GM18867 (cell line): ENCODE measurements around the gene ALKBH7.
A peak's percentile ranks its signal among the peaks of the same experiment; 100 is the strongest.

Experiments
- ATAC-seq: cut with Tn5 transposase; IDR thresholded peaks from one replicate; pipeline ENCODE4 v1.9.1; 2021; ENCODE audit warnings: mild to moderate bottlenecking, moderate library complexity; ENCODE audit not compliant: unreplicated experiment

The ALKBH7 gene

DNA sequence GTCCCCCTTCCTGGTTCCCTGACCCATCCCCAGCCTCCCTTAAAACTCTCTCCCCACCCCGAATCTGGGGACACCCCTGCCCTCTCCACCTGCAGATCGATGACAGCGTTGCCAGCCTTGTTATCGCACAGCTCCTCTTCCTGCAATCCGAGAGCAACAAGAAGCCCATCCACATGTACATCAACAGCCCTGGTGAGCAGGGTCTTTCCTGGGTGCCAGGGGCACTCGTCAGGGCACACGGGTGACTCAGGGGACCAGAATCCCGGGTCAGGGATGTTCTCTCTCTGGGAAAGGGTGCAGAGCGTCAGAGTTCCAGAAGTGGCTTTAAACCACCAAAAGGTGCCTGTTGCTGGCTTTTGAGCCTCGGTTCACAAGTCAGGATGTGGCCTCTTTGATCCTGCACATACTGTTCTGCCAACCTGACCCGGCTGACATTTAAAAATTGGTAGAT is 10.2 kb upstream of the ALKBH7 start:
- ATAC-seq, result no peak

DNA sequence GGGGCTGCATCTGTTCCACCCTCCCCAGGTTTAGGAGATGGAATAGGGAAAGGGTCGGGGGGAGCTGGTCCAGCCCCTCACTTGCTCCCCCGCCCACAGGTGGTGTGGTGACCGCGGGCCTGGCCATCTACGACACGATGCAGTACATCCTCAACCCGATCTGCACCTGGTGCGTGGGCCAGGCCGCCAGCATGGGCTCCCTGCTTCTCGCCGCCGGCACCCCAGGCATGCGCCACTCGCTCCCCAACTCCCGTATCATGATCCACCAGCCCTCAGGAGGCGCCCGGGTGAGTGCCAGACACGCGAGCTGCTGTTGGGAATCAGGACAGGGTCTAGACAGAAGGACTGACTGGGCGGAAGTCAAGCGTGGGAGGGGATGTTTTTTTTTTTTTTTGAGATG is 8.2 kb upstream of the ALKBH7 start:
- ATAC-seq, result no peak

DNA sequence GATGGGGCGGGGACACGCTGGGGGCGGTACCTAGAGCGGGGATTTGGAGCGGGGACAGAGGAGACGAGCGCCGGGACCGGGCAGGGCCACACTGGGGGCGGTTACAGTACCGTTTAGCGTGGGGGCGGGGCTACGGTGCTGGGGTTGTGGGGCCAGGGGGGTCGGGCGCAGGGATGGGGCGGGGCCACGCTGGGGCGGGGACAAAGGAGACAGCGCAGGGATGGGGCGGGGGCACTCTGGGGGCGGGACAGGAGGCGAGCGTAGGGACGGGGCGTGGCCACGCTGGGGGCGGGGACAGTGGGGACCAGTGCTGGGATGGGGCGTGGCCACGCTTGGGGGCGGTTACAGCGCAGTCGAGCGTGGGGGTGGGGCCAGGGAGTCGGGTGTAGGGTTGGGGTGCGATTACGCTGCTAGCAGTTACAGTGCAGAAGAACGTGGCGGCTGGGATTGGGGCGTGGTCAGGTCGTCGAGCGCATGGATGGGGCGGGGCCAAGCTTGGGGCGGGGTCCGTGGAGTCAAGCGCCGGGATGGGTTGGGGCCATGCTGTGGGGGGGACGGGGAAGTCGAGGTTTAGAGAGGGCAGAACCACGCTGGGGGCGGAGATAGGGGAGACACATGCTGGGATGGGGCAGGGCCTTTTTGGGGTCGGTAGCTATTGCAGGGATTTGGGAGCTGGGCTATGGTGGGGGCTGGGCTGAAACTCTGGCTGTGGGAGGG is 660 bp downstream of the ALKBH7 start:
- ATAC-seq, result peak; percentile 55

DNA sequence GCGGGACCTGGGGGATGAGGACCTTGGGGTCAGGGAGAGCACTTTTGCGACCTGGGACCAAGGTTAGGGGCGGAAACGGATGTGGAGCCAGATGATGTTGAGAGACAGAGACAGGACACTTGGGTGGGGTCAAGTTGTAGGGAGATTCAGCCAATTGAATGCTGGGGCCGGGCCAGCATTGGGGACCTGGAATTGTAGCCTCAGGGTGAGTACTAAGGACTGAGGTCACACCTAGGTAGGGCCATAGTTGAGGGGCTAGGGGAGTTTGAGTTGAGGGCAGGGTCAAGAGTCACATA is 1.2 kb downstream of the ALKBH7 start:
- ATAC-seq, result no peak

DNA sequence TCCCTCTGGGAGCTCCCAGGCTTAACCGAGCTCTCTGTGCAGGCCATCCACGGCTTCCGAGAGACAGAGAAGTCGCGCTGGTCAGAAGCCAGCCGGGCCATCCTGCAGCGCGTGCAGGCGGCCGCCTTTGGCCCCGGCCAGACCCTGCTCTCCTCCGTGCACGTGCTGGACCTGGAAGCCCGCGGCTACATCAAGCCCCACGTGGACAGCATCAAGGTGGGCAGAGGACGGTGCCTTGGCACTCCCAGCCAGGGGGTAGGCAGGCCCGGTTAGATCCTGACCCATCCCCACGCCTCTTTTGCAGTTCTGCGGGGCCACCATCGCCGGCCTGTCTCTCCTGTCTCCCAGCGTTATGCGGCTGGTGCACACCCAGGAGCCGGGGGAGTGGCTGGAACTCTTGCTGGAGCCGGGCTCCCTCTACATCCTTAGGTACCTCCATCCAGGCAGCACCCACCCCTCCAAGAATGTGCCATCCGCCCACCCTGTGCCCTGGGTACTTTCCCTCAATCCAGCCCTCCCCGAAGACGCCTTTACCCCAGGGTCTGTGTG is 1.6 kb downstream of the ALKBH7 start:
- ATAC-seq, result no peak

DNA sequence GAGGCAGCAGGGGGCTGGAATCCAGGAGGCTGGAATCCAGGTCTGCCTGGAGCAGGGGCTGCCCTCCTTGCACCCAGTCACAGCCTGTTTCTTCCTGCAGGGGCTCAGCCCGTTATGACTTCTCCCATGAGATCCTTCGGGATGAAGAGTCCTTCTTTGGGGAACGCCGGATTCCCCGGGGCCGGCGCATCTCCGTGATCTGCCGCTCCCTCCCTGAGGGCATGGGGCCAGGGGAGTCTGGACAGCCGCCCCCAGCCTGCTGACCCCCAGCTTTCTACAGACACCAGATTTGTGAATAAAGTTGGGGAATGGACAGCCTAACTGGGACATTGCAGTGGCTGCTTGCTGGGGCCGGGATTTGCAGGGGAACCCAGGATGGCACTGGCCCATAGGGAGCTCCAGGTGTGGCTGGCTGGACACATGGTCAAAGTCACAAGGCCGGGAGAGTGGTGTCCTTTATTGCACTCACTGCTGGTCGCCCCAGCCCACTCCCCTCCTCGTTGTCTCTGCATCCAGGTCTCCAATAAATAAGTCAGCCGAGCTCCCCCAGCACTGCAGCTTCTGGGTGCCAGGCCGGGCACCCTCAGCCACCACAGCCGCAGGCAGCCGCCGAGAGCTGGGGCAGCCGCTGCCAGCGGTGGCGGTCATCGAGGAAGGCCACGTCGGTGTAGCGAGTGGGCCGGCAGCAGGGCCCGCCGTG is 2.3 kb downstream of the ALKBH7 start:
- ATAC-seq, result no peak

DNA sequence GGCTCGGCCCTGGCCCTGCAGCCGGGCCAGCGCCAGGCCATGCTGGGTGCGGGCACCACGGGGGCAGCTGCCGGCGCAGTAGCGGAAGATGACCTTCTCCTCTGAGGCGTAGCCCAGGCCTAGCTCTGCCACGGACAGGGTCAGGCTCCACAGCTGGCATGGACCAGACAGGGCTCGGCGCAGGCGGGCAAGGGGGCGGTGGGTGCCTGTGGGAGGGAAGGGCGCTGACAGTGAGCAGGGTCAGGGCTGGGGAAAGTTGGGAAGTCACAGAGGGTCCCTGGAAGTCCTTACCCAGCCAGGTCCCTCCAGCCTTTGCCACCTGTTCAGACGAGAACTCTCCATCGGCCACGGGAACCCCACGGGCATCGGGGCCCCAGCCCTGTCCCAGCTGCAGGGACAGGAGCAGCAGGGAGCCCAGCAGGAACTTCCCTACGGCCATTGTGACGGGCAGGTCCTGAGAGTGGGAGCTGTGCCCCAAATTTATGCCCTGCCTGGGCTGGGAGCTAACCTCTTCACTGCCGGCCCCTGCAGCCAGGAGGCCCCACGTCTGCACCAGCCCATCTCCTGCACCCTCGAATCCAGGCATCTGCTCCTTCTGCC is 2.9 kb downstream of the ALKBH7 start, which contains the start of gene PSPN:
TSS of gene PSPN (minus strand) at position 523 of the 600 bp plus-strand sequence. CDS start at position 439, 84 bp downstream.
- ATAC-seq, result no peak

DNA sequence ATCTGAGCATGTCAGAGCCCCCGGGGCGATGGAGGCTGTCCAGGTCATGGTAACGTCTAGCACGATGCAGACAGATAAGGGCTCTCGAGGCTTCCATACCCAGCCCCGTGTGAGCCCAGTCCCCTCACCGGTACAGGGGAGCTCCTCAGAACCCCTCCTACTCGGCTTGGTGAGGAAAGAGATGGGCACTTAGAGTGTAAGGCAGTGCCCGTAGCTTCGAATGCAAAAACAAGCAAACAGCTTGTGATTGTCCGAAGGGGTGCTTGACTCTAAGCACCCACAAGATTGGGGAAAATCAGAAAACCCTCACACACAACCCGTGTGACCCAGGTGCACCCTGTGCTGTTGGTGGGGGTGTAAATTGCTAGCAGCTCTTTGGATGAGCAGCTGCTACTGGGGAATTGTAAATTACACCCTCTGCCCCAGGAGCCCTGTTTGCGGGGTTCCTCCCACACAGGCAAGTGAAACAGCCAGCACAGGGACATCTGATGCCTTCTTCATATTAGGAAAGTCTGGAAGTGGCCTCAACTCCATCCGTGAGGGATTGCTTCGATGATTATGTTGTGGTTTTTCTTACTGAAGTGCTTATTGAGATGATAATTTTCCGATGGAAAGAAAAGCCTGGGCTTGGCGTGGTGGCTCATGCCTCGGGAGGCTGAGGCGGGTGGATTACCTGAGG is 4.1 kb downstream of the ALKBH7 start:
- ATAC-seq, result no peak

DNA sequence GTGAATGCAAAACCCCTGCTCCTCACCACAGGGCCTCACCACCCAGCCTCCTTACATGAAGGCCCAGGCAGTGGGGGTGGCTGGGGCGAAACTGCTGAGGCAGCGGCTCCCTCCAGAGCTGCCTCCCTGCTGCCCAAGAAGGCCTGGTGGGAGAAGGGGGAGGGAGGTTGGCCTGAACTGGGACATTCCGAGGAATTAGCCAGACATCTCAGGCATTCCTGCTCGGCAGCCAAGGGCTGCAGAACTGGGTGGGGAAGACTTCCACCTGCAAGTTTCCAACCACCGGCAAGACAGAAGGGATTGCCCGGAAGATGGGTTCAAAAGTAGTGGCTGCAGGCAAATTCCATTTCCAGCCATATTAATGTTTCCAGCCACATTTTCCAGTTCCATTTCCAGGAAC is 5.4 kb downstream of the ALKBH7 start:
- ATAC-seq, result no peak

DNA sequence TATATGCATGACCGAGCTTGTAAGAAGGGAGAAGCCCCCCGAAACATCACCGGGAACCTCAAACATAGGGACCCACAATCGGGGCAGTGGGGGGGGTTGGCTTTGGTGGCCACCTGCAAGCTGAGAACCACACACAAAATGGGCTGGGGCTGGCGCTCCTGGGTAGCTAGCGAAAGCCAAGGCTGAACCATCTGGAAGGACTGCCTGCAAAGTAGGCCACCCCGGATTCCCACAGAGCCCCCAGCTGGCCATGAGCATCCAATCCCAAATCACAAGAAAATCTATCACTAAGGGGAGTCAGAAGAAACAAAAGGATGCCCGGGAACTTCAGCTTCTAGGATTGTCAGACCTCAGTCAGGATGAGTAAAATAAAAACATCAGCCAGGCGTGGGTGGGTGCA is 5.9 kb downstream of the ALKBH7 start:
- ATAC-seq, result no peak

DNA sequence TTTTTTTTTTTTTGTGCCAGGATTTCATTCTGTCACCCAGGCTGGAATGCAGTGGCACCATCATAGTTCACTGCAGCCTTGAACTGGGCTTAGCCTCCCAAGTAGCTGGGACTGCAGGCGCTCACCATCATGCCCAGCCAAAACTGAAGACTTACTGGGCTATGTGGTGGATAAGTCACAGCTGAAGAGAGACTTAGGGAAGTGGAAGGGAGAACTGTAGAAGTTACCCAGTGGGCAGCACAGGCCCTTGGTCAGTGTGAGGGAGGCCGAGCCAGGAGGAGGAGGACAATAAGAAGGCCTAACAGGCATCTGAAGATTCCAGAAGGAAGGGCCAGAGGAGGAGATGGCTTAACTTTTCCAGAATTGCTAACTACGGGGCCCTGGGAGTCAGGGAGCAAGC is 7.2 kb downstream of the ALKBH7 start:
- ATAC-seq, result no peak

DNA sequence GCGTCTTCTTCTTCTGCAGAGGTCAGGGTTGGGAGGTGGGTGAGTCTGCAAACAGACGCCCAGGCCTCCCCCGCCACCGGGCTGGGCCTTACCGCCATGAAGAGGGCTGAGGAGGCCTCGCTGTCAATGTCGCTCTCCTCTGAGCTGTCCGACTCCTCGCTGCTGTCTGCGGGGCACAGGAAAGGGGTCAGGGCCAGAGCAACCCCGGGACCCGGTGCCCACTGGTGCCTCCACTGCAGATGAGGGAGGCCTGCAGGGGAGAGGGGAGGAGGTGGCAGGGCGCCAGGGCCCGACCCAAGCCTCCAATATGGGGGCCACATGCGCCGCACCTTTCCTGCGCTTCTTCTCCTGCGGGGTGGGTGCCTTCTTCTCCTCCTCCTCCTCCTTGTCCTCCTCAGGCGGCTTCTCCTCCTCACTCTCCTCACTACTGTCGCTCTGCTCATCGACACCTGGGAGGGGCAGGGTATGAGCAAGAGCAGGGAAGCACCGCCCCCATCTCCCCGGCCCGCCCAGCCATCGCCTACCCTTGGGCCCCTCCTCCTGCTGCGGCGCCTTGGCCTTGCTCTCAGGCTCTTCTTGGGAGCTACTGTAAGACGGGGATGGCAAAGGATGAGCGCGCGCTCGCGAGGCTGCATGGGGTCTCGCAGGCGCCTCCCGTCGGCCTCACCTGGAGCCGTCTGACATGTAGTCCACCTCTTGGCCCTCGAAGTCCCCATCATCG is 8.6 kb downstream of the ALKBH7 start:
- ATAC-seq, result no peak

DNA sequence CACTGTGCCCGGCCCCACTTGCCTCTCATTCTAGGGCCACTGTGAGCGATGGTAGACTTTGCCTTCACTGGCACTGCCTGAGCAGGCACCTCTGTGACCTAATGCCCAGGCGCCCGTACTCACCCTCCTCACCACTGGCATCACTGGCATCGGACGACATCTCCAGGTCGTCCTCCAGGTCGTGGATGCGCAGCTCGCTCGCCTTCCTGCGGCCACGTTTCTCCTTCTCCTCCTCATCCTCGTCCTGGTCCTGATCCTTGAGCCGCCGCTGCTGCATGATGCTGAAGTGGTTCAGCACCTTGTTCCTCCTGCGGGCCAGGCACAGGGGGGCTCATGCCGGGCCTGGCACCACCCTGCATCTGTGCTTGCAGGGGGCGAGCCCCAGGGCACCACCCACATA is 10.6 kb downstream of the ALKBH7 start:
- no peak for ATAC-seq

DNA sequence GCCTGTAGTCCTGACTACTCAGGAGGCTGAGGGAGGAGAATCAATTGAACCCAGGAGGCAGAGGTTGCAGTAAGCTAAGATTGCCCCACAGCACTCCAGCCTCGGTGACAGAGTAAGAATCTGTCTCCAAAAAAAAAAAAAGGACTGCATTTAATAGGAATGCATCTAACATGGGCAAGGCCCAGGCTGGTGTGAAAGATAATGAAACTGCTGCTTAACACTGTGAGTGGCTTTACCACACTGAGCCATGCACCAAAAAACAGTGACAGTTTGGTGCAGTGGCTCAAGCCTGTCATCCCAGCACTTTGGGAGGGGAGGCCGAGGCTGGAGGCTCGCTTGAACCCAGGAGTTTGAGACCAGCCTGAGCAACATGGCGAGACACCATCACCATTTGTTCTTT is 11.8 kb downstream of the ALKBH7 start:
- ATAC-seq, result no peak

DNA sequence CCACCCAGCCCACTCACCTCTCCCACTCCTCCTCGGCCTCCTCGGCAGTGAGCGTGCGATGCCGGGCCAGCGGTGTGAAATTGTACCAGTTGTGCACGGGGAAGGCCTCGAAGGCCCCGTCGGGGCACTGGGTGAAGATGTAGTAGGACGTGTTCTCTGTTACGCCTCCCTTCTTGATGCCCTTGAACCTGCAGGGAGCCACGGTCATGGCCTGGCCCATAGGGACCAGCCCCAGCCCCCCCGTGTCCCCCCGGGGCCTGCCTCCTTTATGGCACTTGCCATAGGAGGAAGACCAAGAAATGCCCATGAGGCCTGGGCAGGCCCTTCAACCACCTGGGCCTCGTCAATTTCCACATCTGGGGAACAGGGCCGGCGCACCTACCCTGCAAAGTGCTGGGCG is 14.8 kb downstream of the ALKBH7 start:
- ATAC-seq, result no peak

DNA sequence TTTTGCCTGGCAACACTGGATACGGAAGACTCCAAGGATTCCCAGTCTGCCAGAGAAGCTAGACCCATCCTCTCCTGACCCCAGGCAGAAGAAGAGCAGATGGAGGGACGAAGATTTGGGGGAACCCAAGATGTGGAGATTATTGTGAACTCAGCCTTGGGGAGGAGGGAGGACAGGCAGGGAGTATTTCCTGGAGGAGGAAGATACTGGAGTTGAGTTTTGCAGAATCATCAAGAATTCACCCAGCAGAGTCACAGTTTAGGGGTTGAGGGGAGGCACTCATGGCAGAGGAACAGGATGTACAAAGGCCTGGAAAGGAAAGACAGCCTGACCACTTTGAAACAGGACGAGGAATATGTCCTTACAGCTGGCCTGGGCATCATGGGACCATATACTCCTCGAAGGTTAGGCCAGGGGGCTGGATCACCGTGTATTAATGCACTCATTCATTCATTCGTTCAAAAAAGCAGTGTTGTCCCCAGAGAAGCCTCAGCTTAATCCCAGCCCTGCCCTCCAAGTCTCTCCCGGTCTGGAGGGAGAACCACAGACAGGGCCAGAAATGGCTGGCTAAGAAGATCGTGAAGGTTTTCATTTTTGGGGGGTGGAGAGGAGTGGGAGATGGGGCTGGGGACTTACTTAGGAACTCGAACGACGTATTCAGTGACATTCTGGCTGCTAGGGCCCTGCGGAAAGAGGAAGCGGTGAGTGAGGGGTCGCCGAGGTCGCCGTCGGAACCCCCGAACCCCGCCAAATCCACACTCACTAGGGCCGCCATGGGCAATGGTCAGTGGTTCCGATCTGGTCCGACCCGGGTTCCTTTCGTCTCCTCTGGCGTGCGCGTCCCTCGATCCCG is 19.9 kb downstream of the ALKBH7 start:
- ATAC-seq, result no peak

DNA sequence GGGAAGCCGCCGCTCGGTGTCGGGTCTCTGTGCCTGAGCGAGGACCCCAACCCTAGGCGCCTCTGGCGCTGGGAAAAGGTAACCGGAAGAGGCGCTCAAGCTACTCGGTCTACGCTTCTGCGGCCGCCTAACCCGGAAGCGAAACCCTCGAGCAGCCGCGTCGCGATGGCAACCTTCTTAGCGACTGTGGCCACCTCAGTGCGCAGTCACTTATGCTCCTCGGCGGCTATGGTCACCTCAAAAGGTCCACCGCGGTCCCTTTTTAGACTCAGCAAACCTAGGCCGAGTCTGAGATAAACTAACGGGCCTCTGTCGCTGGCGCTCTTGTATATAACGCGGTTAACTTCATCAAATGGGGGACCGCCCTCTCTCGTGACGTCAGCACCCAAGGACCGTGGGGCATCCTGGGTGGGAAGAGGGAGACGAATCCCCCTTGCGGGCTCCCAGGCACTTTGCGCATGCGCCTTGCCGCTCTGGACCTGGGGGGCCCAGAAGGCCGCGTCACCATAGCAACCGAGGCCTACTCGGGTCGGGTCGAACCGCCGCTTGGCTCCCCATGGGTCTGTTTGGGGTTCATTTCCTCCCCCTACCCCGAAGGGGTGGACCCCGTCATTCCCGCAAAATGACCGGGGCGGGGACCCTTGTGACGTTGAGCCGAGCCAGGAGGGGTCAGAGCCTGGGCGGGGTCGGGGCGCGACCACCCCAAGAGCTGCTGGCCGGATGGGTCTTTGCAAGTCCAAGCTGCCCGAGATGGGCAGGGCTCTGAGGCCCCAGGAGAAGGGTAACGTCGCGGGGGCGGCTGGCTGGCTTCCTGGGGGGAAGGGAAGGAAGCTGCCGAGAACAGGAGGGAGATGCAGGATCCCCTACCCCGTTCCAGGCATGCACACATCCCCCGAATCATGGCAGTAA is 20.7 kb downstream of the ALKBH7 start, which contains the start of gene GTF2F1:
TSS of gene GTF2F1 (minus strand) at position 91 of the 909 bp plus-strand sequence. CDS start 169 bp downstream, outside the sequence.
- ATAC-seq, result peak; percentile 82

DNA sequence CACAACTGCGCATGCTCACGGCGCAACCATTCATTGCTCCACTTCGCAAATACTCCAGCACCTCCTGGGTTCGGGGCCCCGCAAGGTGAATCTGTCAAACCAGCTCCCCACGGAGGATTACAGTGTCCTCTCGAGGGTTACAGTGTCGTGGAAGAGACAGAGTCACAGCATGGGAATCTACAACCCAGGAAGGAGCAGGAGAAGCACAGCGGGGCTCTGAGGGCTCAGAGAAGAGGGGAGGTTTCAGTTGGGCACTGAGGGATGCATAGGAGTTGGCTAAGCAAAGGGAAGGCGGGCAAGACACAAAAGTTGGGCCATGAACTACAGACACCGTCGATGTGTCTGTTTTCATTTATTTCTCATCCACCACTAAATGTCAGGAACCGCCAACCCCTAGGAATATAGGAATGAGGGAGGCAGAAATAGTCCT is 21.4 kb downstream of the ALKBH7 start:
- no peak for ATAC-seq

DNA sequence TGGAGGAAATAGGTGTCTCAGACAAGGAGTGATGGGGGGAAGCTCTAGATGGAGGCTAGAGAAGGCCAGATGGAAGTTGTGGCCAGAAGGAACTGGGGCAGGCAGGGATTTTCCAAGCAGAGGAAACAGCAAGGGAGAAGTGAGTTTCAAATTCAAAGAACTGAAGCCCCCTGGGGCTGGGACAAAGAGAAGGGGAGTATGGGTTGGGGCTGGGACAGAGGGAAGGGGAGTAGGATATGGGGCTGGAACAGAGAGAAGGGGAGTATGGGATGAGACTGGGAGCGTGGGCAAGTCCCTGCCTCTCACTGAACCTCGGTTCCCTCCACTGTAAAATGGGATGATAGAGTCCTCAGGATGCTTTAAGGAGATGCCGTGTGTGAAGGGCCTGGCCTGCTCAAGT is 22.2 kb downstream of the ALKBH7 start:
- ATAC-seq, result no peak
